ENCODE measurements around the gene BEST4.

Gene BEST4

DNA sequence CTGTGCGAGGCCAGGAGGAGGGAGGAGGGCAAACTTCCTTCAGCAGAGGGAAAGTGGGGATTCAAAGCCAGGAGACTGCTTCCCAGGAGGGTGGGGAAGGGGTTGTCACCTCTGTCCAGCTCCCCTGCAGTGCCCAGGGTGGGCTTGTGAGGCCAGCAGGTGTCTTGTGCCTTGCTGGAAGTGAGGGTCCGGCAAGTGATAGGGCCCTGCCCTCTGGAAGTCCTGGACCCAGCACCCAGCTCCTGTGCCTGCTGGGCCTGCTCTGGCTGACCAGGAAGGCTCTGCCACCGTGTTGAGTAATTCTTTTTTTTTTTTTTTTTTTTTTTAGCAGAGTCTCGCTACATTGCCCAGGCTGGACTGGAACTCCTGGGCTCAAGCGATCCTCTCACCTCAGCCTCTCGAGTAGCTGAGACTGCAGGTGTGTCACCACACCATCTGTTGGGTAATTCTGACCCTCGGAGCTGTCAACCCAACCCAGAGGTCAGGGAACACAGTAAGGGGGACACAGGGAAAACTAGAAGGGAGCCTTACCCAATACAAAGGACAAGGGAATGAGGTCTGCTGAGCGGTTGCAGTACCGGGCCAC lies 1.0 kb downstream of the BEST4 start:
- TF ChIP-seq JUND (IDR thresholded peaks at IDR 0.05; ENCODE audit: low read depth): no peak
- in situ Hi-C loops (cut with HindIII; ENCODE audit: low pct_unique_long_range_greater_than_20kb, low sequenced_read_pairs): no loop called here
- DNase-seq (ENCODE audit: low read depth in 1 of 2, low spot score in 1 of 2): no peak

DNA sequence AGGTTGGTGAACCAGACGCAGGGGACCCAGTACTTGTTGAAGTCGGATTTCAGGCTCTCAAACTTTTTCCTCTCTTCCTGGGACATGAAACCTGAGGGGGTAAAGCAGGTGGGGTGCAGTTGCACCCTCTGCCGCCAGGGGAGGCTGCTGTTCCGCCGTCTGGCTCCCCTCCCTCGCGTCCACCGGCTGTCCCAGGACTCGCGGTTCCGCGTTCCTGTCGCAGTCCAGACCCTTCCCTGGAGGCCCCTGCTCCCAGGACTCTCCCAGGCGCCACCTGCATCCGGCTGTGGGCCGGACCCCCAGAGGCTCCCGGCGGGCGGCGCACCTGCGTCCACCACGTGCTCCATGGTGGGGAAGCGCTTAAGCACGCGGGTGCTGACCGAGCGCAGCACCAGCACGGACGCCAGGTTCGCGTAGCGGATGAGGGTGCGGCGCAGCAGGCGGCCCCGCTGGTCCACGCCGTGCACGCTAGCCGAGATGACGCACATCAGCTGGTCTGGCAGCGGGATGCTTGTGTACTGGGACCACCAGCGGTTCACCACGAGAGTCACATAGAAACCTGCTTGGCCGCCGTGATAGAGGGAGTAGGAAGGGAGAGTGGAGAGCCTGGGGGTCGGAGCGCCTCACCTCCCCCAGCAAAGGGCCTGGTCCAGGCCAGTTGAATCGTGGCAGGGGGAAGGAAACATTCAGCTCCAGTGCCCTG lies 1.7 kb downstream of the BEST4 start:
- DNase-seq (ENCODE audit: low read depth in 1 of 2, low spot score in 1 of 2): no peak
- TF ChIP-seq JUND (IDR thresholded peaks at IDR 0.05; ENCODE audit: low read depth): no peak
- in situ Hi-C loops (cut with HindIII; ENCODE audit: low pct_unique_long_range_greater_than_20kb, low sequenced_read_pairs): no loop called here

DNA sequence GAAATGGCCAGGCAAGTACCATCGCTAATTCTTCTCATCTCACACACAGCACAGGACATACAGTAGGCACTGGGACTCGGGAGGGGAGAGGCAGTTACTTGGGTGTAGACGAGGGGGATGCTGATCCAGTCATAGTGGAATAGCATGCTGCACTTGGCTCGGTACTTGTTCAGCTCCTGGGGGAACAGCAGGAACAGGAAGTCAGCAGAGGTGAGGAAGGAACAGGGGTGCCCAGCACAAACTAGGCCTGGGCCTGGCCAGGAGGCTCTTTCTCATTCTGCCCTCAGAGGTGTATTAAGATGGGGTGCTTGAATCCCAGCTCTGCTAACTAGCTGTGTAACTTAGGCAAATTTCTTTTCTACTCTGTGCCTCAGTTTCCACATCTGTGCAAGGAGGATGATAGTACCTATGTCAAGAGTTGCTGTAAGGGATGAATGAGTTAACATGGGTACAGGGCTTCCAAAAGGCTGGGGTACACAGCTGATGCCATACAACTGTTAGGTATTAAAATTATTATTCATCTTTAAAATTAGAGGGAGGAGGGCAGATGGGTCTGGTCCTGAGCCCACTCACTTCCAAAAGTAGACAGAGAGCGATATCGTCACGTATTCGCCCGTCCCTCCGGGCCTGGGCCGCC lies 2.4 kb downstream of the BEST4 start:
- TF ChIP-seq JUND (IDR thresholded peaks at IDR 0.05; ENCODE audit: low read depth): no peak
- in situ Hi-C loops (cut with HindIII; ENCODE audit: low pct_unique_long_range_greater_than_20kb, low sequenced_read_pairs): no loop called here
- no peak for DNase-seq (ENCODE audit: low read depth in 1 of 2, low spot score in 1 of 2)

DNA sequence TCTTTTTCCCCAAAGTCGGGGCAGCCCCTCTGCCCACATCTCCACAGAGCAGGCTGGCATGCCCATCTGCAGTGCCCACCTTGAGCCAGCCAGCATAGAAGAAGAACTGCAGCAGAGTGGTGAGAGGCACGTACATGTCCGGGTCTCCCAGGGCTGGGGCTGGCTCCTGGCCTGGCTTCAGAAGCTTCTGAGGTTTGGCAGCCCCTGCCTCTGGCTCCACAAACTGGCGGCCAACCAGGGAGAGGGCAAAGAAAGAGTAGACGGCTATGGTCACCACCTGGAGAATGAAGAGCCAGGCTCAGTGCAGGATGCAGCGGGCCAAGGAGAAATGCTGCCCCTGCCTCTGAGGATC lies 3.0 kb downstream of the BEST4 start:
- TF ChIP-seq JUND (IDR thresholded peaks at IDR 0.05; ENCODE audit: low read depth): no peak
- in situ Hi-C loops (cut with HindIII; ENCODE audit: low pct_unique_long_range_greater_than_20kb, low sequenced_read_pairs): no loop called here
- no peak for DNase-seq (ENCODE audit: low read depth in 1 of 2, low spot score in 1 of 2)

DNA sequence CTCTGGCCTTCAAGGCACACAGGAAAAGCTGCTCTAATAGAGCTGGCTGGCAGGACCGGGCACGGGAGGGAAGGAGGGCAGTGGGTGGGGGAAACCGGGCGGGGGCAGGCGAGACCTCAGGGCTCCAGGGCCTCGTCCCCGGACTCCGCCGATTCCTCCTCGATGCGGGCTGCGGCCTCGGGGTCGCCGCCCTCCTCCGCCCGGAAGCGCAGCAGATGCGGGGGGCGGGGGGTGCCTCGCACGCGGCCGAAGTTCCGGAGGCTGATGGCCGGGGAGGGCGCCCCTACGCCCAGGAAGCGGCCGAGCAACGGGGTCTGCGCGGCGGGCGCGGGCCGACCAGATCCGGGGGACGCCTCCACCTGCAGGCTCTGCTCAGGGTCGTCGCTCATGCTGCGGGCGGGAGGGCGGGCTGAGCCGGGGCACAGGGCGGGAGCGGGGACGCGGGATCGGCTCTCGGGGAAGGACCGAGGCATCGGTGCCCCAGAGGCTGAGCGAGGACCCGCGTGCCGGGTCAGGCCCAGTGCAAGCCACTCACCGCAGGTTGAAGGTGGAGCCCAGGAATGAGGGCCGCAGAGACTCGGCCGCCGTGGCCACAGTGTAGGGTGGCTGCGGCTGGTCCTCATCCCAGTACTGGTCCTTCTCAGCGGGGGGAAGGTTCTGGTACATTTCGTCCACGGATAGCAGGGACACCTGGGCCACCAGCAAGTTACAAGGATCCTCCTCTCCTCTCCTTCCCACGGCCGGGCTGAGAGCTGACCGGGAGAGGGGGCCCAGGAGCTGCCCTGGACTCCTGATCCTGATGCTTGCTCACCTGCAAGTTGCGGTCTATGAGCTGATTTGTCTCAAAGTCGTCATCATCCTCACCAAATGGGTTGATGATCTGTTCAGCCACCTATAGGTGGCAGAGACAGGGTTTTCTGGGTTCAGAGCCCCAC lies 3.6 kb downstream of the BEST4 start:
- no peak for TF ChIP-seq JUND (IDR thresholded peaks at IDR 0.05; ENCODE audit: low read depth)
- no peak for DNase-seq (ENCODE audit: low read depth in 1 of 2, low spot score in 1 of 2)
- in situ Hi-C loops (cut with HindIII; ENCODE audit: low pct_unique_long_range_greater_than_20kb, low sequenced_read_pairs): no loop called here

DNA sequence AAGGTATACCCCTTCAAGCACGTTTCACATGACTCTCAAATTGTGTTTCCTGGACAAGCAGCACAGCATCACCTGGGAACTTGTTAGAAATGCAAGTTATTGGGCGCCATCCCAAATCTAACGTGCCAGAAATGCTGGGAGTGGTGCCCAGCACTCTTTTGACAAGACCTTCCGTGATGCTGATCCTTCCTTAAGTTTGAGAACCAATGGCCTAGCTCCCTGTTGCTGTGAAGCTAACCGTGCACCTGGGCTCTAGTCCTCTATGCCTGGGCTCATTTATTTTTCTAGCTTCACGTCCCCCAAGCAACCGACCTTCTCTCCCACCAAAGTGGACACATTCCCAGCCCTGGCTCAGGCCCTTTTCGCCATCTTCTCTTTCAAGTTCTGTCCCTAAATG lies 4.3 kb downstream of the BEST4 start:
- TF ChIP-seq JUND (IDR thresholded peaks at IDR 0.05; ENCODE audit: low read depth): no peak
- DNase-seq (ENCODE audit: low read depth in 1 of 2, low spot score in 1 of 2): no peak
- in situ Hi-C loops (cut with HindIII; ENCODE audit: low pct_unique_long_range_greater_than_20kb, low sequenced_read_pairs): no loop called here

DNA sequence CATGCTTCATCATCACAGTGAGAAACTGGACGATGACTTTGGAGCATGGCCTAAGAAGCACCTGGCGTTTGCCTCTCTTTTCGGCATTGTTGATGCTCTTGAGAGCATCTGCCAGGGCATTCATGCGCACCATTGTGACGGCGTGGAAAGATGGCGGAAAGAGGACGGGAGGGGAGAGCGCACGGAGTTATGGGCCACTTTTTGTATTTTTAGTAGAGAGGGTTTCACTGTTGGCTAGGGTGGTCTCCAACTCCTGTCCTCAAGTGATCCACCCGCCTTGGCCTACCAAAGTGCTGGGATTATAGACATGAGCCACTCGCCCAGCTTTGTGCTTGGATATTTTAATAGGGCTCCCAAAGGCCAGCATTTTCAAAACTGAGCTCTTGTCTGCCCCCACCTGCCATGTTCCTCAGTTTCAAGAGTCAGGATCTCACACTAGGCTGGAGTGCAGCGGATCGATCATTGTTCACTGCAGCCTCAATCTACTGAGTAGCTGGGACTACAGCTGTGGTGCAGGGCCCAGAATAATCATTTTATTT lies 7.3 kb downstream of the BEST4 start:
- in situ Hi-C loops (cut with HindIII; ENCODE audit: low pct_unique_long_range_greater_than_20kb, low sequenced_read_pairs): no loop called here
- TF ChIP-seq JUND (IDR thresholded peaks at IDR 0.05; ENCODE audit: low read depth): no peak
- DNase-seq (ENCODE audit: low read depth in 1 of 2, low spot score in 1 of 2): no peak

DNA sequence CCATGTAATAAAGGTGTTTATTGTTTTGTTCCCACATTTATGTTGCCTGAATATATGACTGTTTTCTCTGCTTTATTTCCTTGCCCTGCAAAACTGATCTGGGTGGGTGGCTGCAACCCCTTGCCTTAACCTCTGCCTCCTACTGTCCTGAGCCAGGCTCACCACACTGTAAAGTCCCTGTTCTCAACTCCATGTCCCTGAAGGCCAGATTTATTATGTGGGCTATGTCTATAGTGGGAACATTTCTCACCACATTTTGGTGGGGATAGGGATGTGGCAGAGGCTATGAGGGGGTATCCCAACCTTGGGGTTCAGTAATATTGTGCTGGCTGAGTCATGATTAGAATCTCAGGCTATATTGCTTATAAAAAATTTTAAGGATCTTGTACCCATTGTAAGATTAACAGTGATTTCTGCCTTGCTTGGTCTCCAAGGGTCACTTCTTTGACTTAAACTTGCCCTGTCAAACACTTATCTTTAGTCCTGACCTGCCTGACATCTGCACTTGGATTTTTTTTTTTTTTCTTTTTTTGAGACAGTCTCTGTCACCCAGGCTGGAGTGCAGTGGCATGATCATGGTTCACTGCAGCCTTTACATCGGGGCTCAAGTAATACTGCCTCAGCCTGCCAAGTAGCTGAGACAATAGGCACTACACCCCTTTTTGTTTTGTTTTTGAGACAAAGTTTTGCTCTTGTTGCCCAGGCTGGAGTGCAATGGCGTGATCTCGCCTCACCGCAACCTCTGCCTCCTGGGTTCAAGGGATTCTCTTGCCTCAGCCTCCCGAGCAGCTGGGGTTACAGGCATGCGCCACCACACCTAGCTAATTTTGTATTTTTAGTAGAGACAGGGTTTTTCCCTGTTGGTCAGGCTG lies 9.0 kb downstream of the BEST4 start:
- no peak for DNase-seq (ENCODE audit: low read depth in 1 of 2, low spot score in 1 of 2)
- in situ Hi-C loops (cut with HindIII; ENCODE audit: low pct_unique_long_range_greater_than_20kb, low sequenced_read_pairs): no loop called here
- no peak for TF ChIP-seq JUND (IDR thresholded peaks at IDR 0.05; ENCODE audit: low read depth)

DNA sequence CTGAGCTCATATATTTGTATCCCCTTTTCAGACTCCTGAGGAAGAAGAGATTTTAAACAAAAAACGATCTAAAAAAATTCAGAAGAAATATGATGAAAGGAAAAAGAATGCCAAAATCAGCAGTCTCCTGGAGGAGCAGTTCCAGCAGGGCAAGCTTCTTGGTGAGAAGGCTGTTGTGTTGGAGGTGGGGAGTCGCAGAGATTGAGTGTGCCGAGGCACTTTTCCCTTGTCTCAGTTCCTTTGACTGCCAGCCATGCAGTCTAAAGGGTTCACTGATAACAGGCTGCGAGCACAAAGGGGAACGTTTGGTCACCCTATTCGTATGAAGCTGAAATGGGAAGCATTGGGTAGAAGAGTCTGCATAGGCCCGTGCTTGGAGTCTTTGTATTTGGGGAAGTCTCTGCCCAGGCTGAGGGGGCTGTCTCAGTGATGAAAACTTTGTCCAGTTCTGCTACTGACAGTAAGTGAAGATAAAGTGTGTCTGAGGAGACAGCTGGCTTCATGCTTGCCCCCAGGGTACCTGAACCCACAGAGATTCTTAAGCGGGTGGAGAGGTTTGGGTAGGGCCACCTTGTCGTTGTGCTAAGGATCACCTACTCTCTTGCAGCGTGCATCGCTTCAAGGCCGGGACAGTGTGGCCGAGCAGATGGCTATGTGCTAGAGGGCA lies 9.9 kb downstream of the BEST4 start:
- no peak for DNase-seq (ENCODE audit: low read depth in 1 of 2, low spot score in 1 of 2)
- in situ Hi-C loops (cut with HindIII; ENCODE audit: low pct_unique_long_range_greater_than_20kb, low sequenced_read_pairs): no loop called here
- no peak for TF ChIP-seq JUND (IDR thresholded peaks at IDR 0.05; ENCODE audit: low read depth)

DNA sequence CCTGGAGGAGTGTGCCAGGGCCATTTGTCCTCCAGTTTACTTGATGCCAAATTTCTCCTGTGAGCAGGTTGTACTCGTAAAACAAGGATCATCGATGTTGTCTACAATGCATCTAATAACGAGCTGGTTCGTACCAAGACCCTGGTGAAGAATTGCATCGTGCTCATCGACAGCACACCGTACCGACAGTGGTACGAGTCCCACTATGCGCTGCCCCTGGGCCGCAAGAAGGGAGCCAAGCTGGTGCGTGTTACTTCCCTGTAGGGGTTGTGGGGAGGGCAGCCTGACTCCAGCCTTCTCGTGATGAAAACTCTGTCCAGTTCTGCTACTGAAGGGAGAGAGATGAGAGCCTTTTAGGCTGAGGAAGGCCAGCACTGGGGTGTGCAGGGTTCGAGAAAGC lies 10.4 kb downstream of the BEST4 start:
- in situ Hi-C loops (cut with HindIII; ENCODE audit: low pct_unique_long_range_greater_than_20kb, low sequenced_read_pairs): no loop called here
- DNase-seq (ENCODE audit: low read depth in 1 of 2, low spot score in 1 of 2): no peak
- no peak for TF ChIP-seq JUND (IDR thresholded peaks at IDR 0.05; ENCODE audit: low read depth)

DNA sequence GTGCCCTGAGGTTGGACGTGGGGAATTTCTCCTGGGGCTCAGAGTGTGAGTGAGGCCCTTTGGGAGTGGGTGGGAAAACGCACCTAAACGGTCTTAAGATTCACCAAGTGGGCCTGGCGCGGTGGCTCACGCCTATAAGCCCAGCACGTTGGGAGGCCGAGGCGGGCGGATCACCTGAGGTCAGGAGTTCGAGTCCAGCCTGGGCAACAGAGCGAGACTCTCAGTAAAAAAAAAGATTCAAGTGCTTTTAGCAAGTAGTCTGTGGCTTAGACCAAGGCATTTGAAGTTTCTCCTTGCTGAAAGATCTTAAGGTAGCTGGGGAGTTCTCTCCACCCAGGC lies 11.3 kb downstream of the BEST4 start:
- DNase-seq (ENCODE audit: low read depth in 1 of 2, low spot score in 1 of 2): no peak
- TF ChIP-seq JUND (IDR thresholded peaks at IDR 0.05; ENCODE audit: low read depth): no peak
- in situ Hi-C loops (cut with HindIII; ENCODE audit: low pct_unique_long_range_greater_than_20kb, low sequenced_read_pairs): no loop called here

Measured in T47D (cell line).